HepG2 (cell line): Measurements from ENCODE around the gene PTPRQ. TPM values are rescaled to one million over a fixed set of nuclear protein-coding genes. Genes with fewer than 3 reads are reported as not detected.

ENCODE experiments used
- ATAC-seq: fragments of 200-7000 bp; cut with Tn5 transposase; 3 replicates; pipeline ENCODE4 v1.9.1; 2020; ENCODE audit warnings: mild to moderate bottlenecking, moderate library complexity
- BruUV-seq: library from RNA; stranded (reverse); fragments of 400-500 nt; replicated peaks from 2 replicates; lab custom pipeline; 2021; lab: Mats Ljungman, UMichigan
- CTCF ChIA-PET: fragments of 300-600 bp; formaldehyde crosslinking; extraction: SDS; loops from one replicate; lab custom pipeline; 2021; ENCODE audit warnings: low total read pairs, inconsistent platforms, low intra/inter-chr PET ratio; lab: Yijun Ruan, JAX
- POLR2A ChIA-PET: fragments of 350-600 bp; sonication (Branson Sonifier 250); formaldehyde crosslinking; loops from one replicate; lab custom pipeline; 2020; ENCODE audit warnings: antibody characterized with exemption, inconsistent platforms; lab: Yijun Ruan, JAX
- DNase-seq: peaks from one replicate; pipeline ENCODE4 v3.0.0-alpha.2; 2015; ENCODE audit warnings: low spot score
- FAIRE-seq: peaks from 3 replicates; lab custom pipeline; 2011; peaks lifted over from hg19 to GRCh38; lab: Jason Lieb, UNC
- H2AFZ ChIP-seq: one replicate; pipeline ENCODE4 v1.6.1; 2011; ENCODE audit warnings: low read length, inconsistent platforms
- H3K27ac ChIP-seq: fragments of 300-600 bp; 3 replicates; pipeline ENCODE4 v1.8.0; 2011; ENCODE audit warnings: mixed run types, mild to moderate bottlenecking, mixed read lengths, low read length, inconsistent platforms; ENCODE audit not compliant: insufficient read depth; ENCODE audit errors: extremely low read length
- H3K27me3 ChIP-seq, 2 experiments: fragments of 200-600 bp in 1 of 2; 2 replicates in 1 of 2; 3 replicates in 1 of 2; pipeline versions ENCODE4 v1.6.0 to v1.8.0; 2011; ENCODE audit warnings: low read length in 2 of 2, mild to moderate bottlenecking in 2 of 2, moderate library complexity in 2 of 2, inconsistent platforms in 1 of 2; ENCODE audit not compliant: insufficient read depth in 2 of 2, control insufficient read depth in 1 of 2
- H3K36me3 ChIP-seq, 2 experiments: fragments of 200-600 bp in 1 of 2; replicated peaks in 1 of 2; 2 replicates in 1 of 2; 3 replicates in 1 of 2; pipeline versions ENCODE4 v1.5.1 to v1.8.0; 2011; ENCODE audit warnings: low read length in 2 of 2, inconsistent platforms in 1 of 2; ENCODE audit not compliant: insufficient read depth in 2 of 2, control insufficient read depth in 1 of 2
- H3K4me1 ChIP-seq: 2 replicates; pipeline ENCODE4 v1.5.1; 2012; ENCODE audit warnings: low read length, inconsistent platforms; ENCODE audit not compliant: insufficient read depth
- H3K4me2 ChIP-seq: 2 replicates; pipeline ENCODE4 v1.6.0; 2011; ENCODE audit warnings: low read depth, low read length, inconsistent platforms
- H3K4me3 ChIP-seq, 3 experiments: fragments of 200-600 bp in 1 of 3; sonication (generic), shearing (Covaris generic) in 1 of 3; replicated peaks in 1 of 3; 2 replicates each; pipeline ENCODE4 v1.5.1; 2011 to 2016; ENCODE audit warnings: low read length in 3 of 3, inconsistent platforms in 2 of 3, low read depth in 2 of 3, mild to moderate bottlenecking in 2 of 3, control low read depth in 1 of 3, mixed read lengths in 1 of 3; ENCODE audit not compliant: insufficient read depth in 1 of 3
- H3K79me2 ChIP-seq: one replicate; pipeline ENCODE4 v1.6.1; 2011; ENCODE audit warnings: low read length, inconsistent platforms; ENCODE audit not compliant: insufficient read depth
- H3K9ac ChIP-seq: 2 replicates; pipeline ENCODE4 v1.6.0; 2011; ENCODE audit warnings: mild to moderate bottlenecking, low read depth, low read length, inconsistent platforms; ENCODE audit not compliant: insufficient read depth
- H3K9me3 ChIP-seq: 2 replicates; pipeline ENCODE4 v1.5.1; 2012; ENCODE audit warnings: mild to moderate bottlenecking, low read length
- H4K20me1 ChIP-seq: 2 replicates; pipeline ENCODE4 v1.6.0; 2011; ENCODE audit warnings: inconsistent platforms, mild to moderate bottlenecking, low read length, moderate library complexity; ENCODE audit not compliant: insufficient read depth
- ARID4A ChIP-seq: sonication (generic); formaldehyde crosslinking; IDR thresholded peaks from 2 replicates; pipeline ENCODE4 v1.5.0; 2020; ENCODE audit warnings: mild to moderate bottlenecking, missing genetic modification reagents, borderline replicate concordance
- ATF7 ChIP-seq, 2 experiments: fragments of 450-650 bp in 1 of 2; sonication (generic) in 1 of 2; formaldehyde crosslinking in 1 of 2; IDR thresholded peaks; 2 replicates each; pipeline versions ENCODE4 v1.4.0 to v1.6.1; 2016 to 2020; ENCODE audit warnings: antibody characterized with exemption in 1 of 2, mild to moderate bottlenecking in 1 of 2, missing genetic modification reagents in 1 of 2
- KDM2A ChIP-seq: sonication (generic); formaldehyde crosslinking; IDR thresholded peaks from 2 replicates; pipeline ENCODE4 v1.4.0; 2020; ENCODE audit warnings: low read depth, missing genetic modification reagents, borderline replicate concordance
- MAFF ChIP-seq: IDR thresholded peaks from 2 replicates; pipeline ENCODE4 v1.6.1; 2011; ENCODE audit warnings: low read depth, low read length, improper control_type of control experiment
- NAIF1 ChIP-seq: sonication (generic); formaldehyde crosslinking; IDR thresholded peaks from 2 replicates; pipeline ENCODE4 v1.5.0; 2020; ENCODE audit warnings: mild to moderate bottlenecking, missing genetic modification reagents, borderline replicate concordance
- RAD51 ChIP-seq: fragments of 450-650 bp; IDR thresholded peaks from 2 replicates; pipeline ENCODE4 v1.6.1; 2016; ENCODE audit warnings: borderline replicate concordance
- ZNF570 ChIP-seq: sonication (generic); formaldehyde crosslinking; IDR thresholded peaks from 2 replicates; pipeline ENCODE4 v1.4.0; 2020; ENCODE audit warnings: mild to moderate bottlenecking, missing genetic modification reagents, borderline replicate concordance
- ZNF740 ChIP-seq: sonication (generic); formaldehyde crosslinking; IDR thresholded peaks from 2 replicates; pipeline ENCODE4 v1.4.0; 2020; ENCODE audit warnings: missing genetic modification reagents
- WGBS: methylation state at CpG from one replicate; pipeline ENCODE4 v1.1.6; 2017; ENCODE audit warnings: low lambda C conversion rate; 5-methylcytosine and 5-hydroxymethylcytosine counted together
- in situ Hi-C: cut with HindIII; loops from 2 replicates; pipeline ENCODE4 v1.10.0; 2017; ENCODE audit warnings: low pct_unique_long_range_greater_than_20kb; ENCODE audit not compliant: extremely low pct_ligation_motif_present
- intact Hi-C: fragments of 100-400 bp; cut with micrococcal nuclease; formaldehyde crosslinking; loops from one replicate; pipeline ENCODE4 v1.10.0; 2022; ENCODE audit not compliant: unreplicated experiment
- polyA plus RNA-seq, 8 experiments: library from polyadenylated mRNA; depleted of rRNA in 3 of 8; stranded (reverse) in 7 of 8; unstranded in 1 of 8; fragments of >200 nt; fragmentation: Illumina TruSeq in 4 of 8; extraction: Trizol in 4 of 8; gene quantifications; 2 replicates each; pipeline versions ENCODE4 v1.2.1 to v1.2.3, GENCODE V29; 2011 to 2016; ENCODE audit warnings: low read depth in 4 of 8, missing spikeins in 1 of 8, mixed read lengths in 1 of 8; ENCODE audit not compliant: insufficient read depth in 1 of 8
- total RNA-seq, 5 experiments: library from RNA; depleted of rRNA; stranded (reverse); fragments of >200 nt; fragmentation: Illumina TruSeq; extraction: Trizol; gene quantifications; 2 replicates each; pipeline ENCODE4 v1.2.3, GENCODE V29; 2016; ENCODE audit warnings: low read depth in 1 of 5

Gene PTPRQ
- total and polyA plus RNA-seq, 2 of the 13 experiments (the other 11 are each of a cell fraction or from before 2014, with no cell fraction given), result not detected

- H3K36me3 ChIP-seq, result no peaks in the 10 kb centered on the region
- no peak for DNase-seq
- H3K27ac ChIP-seq, result no peak overlapping the region
- H3K79me2 ChIP-seq, result no peaks in the 10 kb centered on the region
- no peak overlapping the region for H3K4me2 ChIP-seq
- no peak for ATAC-seq
- POLR2A ChIA-PET, result no interaction called here
- H2AFZ ChIP-seq, result no peak overlapping the region
- TF ChIP-seq ARID4A (CRISPR knock-in tag) (no peak), ZNF570 (CRISPR knock-in tag) (no peak)
- CTCF ChIA-PET, result no interaction called here
- no peaks in the 10 kb centered on the region for H3K27me3 ChIP-seq
- intact Hi-C loops, result no loop called here
- H3K9ac ChIP-seq, result no peak overlapping the region
- no TSS peak for BruUV-seq
- no peaks in the 10 kb centered on the region for H4K20me1 ChIP-seq
- H3K9me3 ChIP-seq, result no peaks in the 10 kb centered on the region
- H3K4me1 ChIP-seq, result no peaks in the 10 kb centered on the region
- no peak for FAIRE-seq
- in situ Hi-C loops, result no loop called here
- H3K4me3 ChIP-seq, result no peak overlapping the region
Observed at GRCh38 chr12:80589077-80589476, 145.0 kb downstream of the PTPRQ start.

GRCh38 chr12:80590085-80590484 is 146.1 kb downstream of the PTPRQ start:
- Histone ChIP-seq H3K27me3 (no peaks in the 10 kb centered on the region), H3K4me1 (no peaks in the 10 kb centered on the region), H3K27ac (no peak overlapping the region), H3K9ac (no peak overlapping the region), H4K20me1 (no peaks in the 10 kb centered on the region), H3K4me3 (no peak overlapping the region), H3K9me3 (no peaks in the 10 kb centered on the region), H3K36me3 (no peaks in the 10 kb centered on the region), H3K79me2 (no peaks in the 10 kb centered on the region), H3K4me2 (no peak overlapping the region), H2AFZ (no peak overlapping the region)
- TF ChIP-seq NAIF1 (CRISPR knock-in tag) (no peak), ATF7 (IDR thresholded peaks at IDR 0.05) (0 out of 2 replicates have a peak, but pooled peaks have one; percentile 10), ATF7 (CRISPR knock-in tag; IDR thresholded peaks at IDR 0.05) (no peak), KDM2A (CRISPR knock-in tag) (no peak), MAFF (no peak), ZNF740 (CRISPR knock-in tag) (no peak), RAD51 (no peak)
- ChIA-PET POLR2A (no interaction called here), CTCF (no interaction called here)
- no TSS peak for BruUV-seq
- ATAC-seq (no peak), FAIRE-seq (no peak), DNase-seq (no peak)
- in situ Hi-C loops (no loop called here), intact Hi-C loops (no loop called here)
- WGBS, result 39% methylated on average over 4 of the region's 4 CpGs
